ENCODE results near the gene IL36A.

GRCh38 chr2:113046465-113046864 is 41.2 kb downstream of the IL36A start:
- TF ChIP-seq GATA2 (IDR thresholded peaks at IDR 0.05; ENCODE audit: low read depth, low read length) (no peak), GATA3 (IDR thresholded peaks at IDR 0.05; ENCODE audit: low read depth, low read length) (no peak)
